ENCODE results near the gene ZNF865.

ZNF865 gene

GRCh38 chr19:55618426-55618825 is 13.0 kb downstream of the ZNF865 start:
- no peaks in the 10 kb centered on the region for H3K79me2 ChIP-seq (ENCODE audit: control insufficient read depth, insufficient read depth, low read length, unreplicated experiment)
- H3K4me3 ChIP-seq (ENCODE audit: low read depth, low read length), result no peak overlapping the region
- H3K4me1 ChIP-seq (ENCODE audit: control insufficient read depth, insufficient read depth, low read length, unreplicated experiment), result no peaks in the 10 kb centered on the region
- H3K27ac ChIP-seq (ENCODE audit: low read depth, low read length), result no peak overlapping the region
- H3K36me3 ChIP-seq (ENCODE audit: insufficient read depth, low read length), result no peaks in the 10 kb centered on the region
- no peaks in the 10 kb centered on the region for H3K27me3 ChIP-seq (ENCODE audit: insufficient read depth, low read length)
- no peak overlapping the region for H2AFZ ChIP-seq (ENCODE audit: low read length, unreplicated experiment)

GRCh38 chr19:55619286-55619685 is 13.8 kb downstream of the ZNF865 start:
- Histone ChIP-seq H3K27me3 (ENCODE audit: insufficient read depth, low read length) (no peaks in the 10 kb centered on the region), H3K36me3 (ENCODE audit: insufficient read depth, low read length) (no peaks in the 10 kb centered on the region), H3K27ac (ENCODE audit: low read depth, low read length) (no peak overlapping the region), H3K4me3 (ENCODE audit: low read depth, low read length) (no peak overlapping the region), H2AFZ (ENCODE audit: low read length, unreplicated experiment) (no peak overlapping the region), H3K79me2 (ENCODE audit: control insufficient read depth, insufficient read depth, low read length, unreplicated experiment) (no peaks in the 10 kb centered on the region), H3K4me1 (ENCODE audit: control insufficient read depth, insufficient read depth, low read length, unreplicated experiment) (no peaks in the 10 kb centered on the region)

GRCh38 chr19:55620410-55621204 is 15.2 kb downstream of the ZNF865 start:
- H3K79me2 ChIP-seq (ENCODE audit: control insufficient read depth, insufficient read depth, low read length, unreplicated experiment), result no peaks in the 10 kb centered on the region
- H2AFZ ChIP-seq (ENCODE audit: low read length, unreplicated experiment), result no peak overlapping the region
- H3K4me1 ChIP-seq (ENCODE audit: control insufficient read depth, insufficient read depth, low read length, unreplicated experiment), result no peaks in the 10 kb centered on the region
- no peaks in the 10 kb centered on the region for H3K36me3 ChIP-seq (ENCODE audit: insufficient read depth, low read length)
- no peak overlapping the region for H3K27ac ChIP-seq (ENCODE audit: low read depth, low read length)
- H3K27me3 ChIP-seq (ENCODE audit: insufficient read depth, low read length), result no peaks in the 10 kb centered on the region
- no peak overlapping the region for H3K4me3 ChIP-seq (ENCODE audit: low read depth, low read length)

- no peak overlapping the region for H3K4me3 ChIP-seq (ENCODE audit: low read depth, low read length)
- no peaks in the 10 kb centered on the region for H3K4me1 ChIP-seq (ENCODE audit: control insufficient read depth, insufficient read depth, low read length, unreplicated experiment)
- H2AFZ ChIP-seq (ENCODE audit: low read length, unreplicated experiment), result no peak overlapping the region
- no peaks in the 10 kb centered on the region for H3K36me3 ChIP-seq (ENCODE audit: insufficient read depth, low read length)
- H3K27ac ChIP-seq (ENCODE audit: low read depth, low read length), result no peak overlapping the region
- no peaks in the 10 kb centered on the region for H3K79me2 ChIP-seq (ENCODE audit: control insufficient read depth, insufficient read depth, low read length, unreplicated experiment)
- H3K27me3 ChIP-seq (ENCODE audit: insufficient read depth, low read length), result no peaks in the 10 kb centered on the region
These were observed 15.8 kb downstream of the ZNF865 start for GRCh38 chr19:55621205-55621672.

- Histone ChIP-seq H3K4me1 (ENCODE audit: control insufficient read depth, insufficient read depth, low read length, unreplicated experiment) (no peaks in the 10 kb centered on the region), H2AFZ (ENCODE audit: low read length, unreplicated experiment) (no peak overlapping the region), H3K27me3 (ENCODE audit: insufficient read depth, low read length) (no peaks in the 10 kb centered on the region), H3K36me3 (ENCODE audit: insufficient read depth, low read length) (no peaks in the 10 kb centered on the region), H3K27ac (ENCODE audit: low read depth, low read length) (no peak overlapping the region), H3K4me3 (ENCODE audit: low read depth, low read length) (no peak overlapping the region), H3K79me2 (ENCODE audit: control insufficient read depth, insufficient read depth, low read length, unreplicated experiment) (no peaks in the 10 kb centered on the region)
These were observed 16.3 kb downstream of the ZNF865 start for GRCh38 chr19:55621673-55622231.

GRCh38 chr19:55622242-55622969 is 17.0 kb downstream of the ZNF865 start:
- no peaks in the 10 kb centered on the region for H3K36me3 ChIP-seq (ENCODE audit: insufficient read depth, low read length)
- no peaks in the 10 kb centered on the region for H3K79me2 ChIP-seq (ENCODE audit: control insufficient read depth, insufficient read depth, low read length, unreplicated experiment)
- H3K27me3 ChIP-seq (ENCODE audit: insufficient read depth, low read length), result no peaks in the 10 kb centered on the region
- H3K27ac ChIP-seq (ENCODE audit: low read depth, low read length), result no peak overlapping the region
- no peak overlapping the region for H3K4me3 ChIP-seq (ENCODE audit: low read depth, low read length)
- H3K4me1 ChIP-seq (ENCODE audit: control insufficient read depth, insufficient read depth, low read length, unreplicated experiment), result no peaks in the 10 kb centered on the region
- H2AFZ ChIP-seq (ENCODE audit: low read length, unreplicated experiment), result no peak overlapping the region

GRCh38 chr19:55623130-55623529 is 17.7 kb downstream of the ZNF865 start:
- H3K79me2 ChIP-seq (ENCODE audit: control insufficient read depth, insufficient read depth, low read length, unreplicated experiment), result no peaks in the 10 kb centered on the region
- H3K4me1 ChIP-seq (ENCODE audit: control insufficient read depth, insufficient read depth, low read length, unreplicated experiment), result no peaks in the 10 kb centered on the region
- no peak overlapping the region for H3K4me3 ChIP-seq (ENCODE audit: low read depth, low read length)
- H3K27me3 ChIP-seq (ENCODE audit: insufficient read depth, low read length), result no peaks in the 10 kb centered on the region
- H3K27ac ChIP-seq (ENCODE audit: low read depth, low read length), result no peak overlapping the region
- no peaks in the 10 kb centered on the region for H3K36me3 ChIP-seq (ENCODE audit: insufficient read depth, low read length)
- H2AFZ ChIP-seq (ENCODE audit: low read length, unreplicated experiment), result no peak overlapping the region

- Histone ChIP-seq H3K79me2 (ENCODE audit: control insufficient read depth, insufficient read depth, low read length, unreplicated experiment) (no peaks in the 10 kb centered on the region), H3K27ac (ENCODE audit: low read depth, low read length) (no peak overlapping the region), H2AFZ (ENCODE audit: low read length, unreplicated experiment) (no peak overlapping the region), H3K4me3 (ENCODE audit: low read depth, low read length) (peak overlapping the region; percentile 13; the same call in 1 of the 2 replicates), H3K4me1 (ENCODE audit: control insufficient read depth, insufficient read depth, low read length, unreplicated experiment) (no peaks in the 10 kb centered on the region), H3K36me3 (ENCODE audit: insufficient read depth, low read length) (no peaks in the 10 kb centered on the region), H3K27me3 (ENCODE audit: insufficient read depth, low read length) (no peaks in the 10 kb centered on the region)
These were observed 18.1 kb downstream of the ZNF865 start for GRCh38 chr19:55623561-55623960.

GRCh38 chr19:55624109-55625003 is 18.9 kb downstream of the ZNF865 start, which contains the start of gene ZNF784:
TSS of gene ZNF784 (minus strand) at chr19:55624566. CDS start at chr19:55624561, 5 bp downstream.
- H3K79me2 ChIP-seq (ENCODE audit: control insufficient read depth, insufficient read depth, low read length, unreplicated experiment), result no peaks in the 10 kb centered on the region
- no peaks in the 10 kb centered on the region for H3K4me1 ChIP-seq (ENCODE audit: control insufficient read depth, insufficient read depth, low read length, unreplicated experiment)
- no peaks in the 10 kb centered on the region for H3K27me3 ChIP-seq (ENCODE audit: insufficient read depth, low read length)
- H3K27ac ChIP-seq (ENCODE audit: low read depth, low read length), result peak within 1 kb of the TSS; percentile 80
- H3K4me3 ChIP-seq (ENCODE audit: low read depth, low read length), result peak within 1 kb of the TSS; percentile 78
- H2AFZ ChIP-seq (ENCODE audit: low read length, unreplicated experiment), result peak within 1 kb of the TSS; percentile 43
- H3K36me3 ChIP-seq (ENCODE audit: insufficient read depth, low read length), result no peaks in the 10 kb centered on the region

GRCh38 chr19:55625004-55625326 is 19.5 kb downstream of the ZNF865 start:
- peak overlapping the region; percentile 78 for H3K4me3 ChIP-seq (ENCODE audit: low read depth, low read length)

More at GRCh38 chr19:55625004-55625326, 19.5 kb downstream of the ZNF865 start:
- H3K27ac ChIP-seq (ENCODE audit: low read depth, low read length), result no peak overlapping the region
- H3K27me3 ChIP-seq (ENCODE audit: insufficient read depth, low read length), result no peaks in the 10 kb centered on the region
- no peaks in the 10 kb centered on the region for H3K79me2 ChIP-seq (ENCODE audit: control insufficient read depth, insufficient read depth, low read length, unreplicated experiment)
- no peaks in the 10 kb centered on the region for H3K4me1 ChIP-seq (ENCODE audit: control insufficient read depth, insufficient read depth, low read length, unreplicated experiment)
- no peaks in the 10 kb centered on the region for H3K36me3 ChIP-seq (ENCODE audit: insufficient read depth, low read length)
- H2AFZ ChIP-seq (ENCODE audit: low read length, unreplicated experiment), result peak overlapping the region; percentile 43

All from ACC112 (cell line).